Activated CD8-positive, alpha-beta memory T cell treated with anti-CD3 and anti-CD28 coated beads, Interleukin-2, amount 50 U/mL, for 4 hours (primary cell): ENCODE data around the gene NKAIN2.
"Not testable (repeated sequence)": the region's sequence is repeated elsewhere in the genome, so short reads cannot be mapped to it uniquely, and the experiment has no call there.

Source experiments
- DNase-seq: peaks from one replicate; pipeline ENCODE4 v3.0.0-alpha.2; 2020

NKAIN2 gene

DNA sequence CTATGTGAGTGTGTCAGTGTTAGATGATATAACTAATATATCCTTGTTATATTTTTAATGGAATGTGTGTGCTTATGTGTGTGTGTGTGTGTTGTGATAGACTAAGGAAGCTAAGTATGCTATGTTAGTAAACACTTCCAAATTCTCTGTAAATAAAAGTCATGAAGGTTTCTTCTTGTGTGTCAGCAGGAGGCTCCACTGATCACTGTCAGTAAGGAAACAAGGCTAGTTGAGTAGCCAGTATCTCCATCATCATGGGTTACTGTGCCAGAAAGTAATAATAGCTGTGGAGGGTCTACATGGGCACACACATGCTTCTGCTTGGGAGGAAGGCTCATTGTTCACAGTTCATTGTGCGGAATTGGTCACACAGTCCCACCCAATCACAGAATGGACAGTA, 855.8 kb downstream of the NKAIN2 start:
- DNase-seq: no peak

DNA sequence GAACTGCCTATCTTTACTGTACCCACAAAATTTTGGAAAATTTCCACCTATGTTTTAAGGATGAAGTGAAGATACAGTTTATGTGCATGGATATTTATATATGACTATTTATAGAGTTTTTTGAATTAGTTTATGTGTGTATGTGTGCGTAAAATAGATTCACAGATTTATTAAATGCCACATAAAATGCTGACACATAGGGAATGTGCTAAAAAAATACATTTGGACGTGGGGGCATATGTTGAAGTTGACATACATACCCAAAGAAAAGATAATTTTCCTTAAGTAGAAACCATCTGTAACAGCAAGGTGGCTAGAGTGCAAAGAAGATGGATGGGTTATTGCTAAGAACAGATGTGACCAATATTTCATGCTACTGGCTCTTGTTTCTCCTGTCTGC, 856.5 kb downstream of the NKAIN2 start:
- no peak for DNase-seq

DNA sequence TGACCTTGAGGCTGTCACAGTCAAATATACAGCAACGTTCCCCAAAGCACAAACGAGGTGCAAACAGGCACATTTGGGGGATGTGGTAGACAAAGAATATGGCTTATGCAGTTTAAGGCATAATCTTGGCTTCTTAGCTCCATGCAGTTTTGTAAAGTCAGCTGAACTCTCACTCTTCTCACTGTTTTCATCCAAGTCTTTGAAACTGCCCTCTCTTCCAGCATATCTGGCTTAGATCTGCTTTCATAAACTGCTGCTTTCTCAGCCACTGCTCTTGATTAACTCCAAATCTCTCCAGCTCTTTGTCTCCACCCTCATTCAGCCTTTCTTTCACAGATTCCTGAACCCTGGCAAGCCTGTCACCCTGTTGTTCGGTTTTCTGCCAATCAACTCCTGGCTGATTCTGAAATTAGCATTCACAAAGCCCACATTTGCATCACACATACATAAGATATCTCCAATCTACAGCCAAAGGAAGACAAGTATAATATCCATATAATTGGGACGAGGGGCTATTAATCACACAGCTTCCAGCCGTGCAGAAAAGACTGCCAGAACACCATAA, 857.5 kb downstream of the NKAIN2 start:
- DNase-seq: no peak

DNA sequence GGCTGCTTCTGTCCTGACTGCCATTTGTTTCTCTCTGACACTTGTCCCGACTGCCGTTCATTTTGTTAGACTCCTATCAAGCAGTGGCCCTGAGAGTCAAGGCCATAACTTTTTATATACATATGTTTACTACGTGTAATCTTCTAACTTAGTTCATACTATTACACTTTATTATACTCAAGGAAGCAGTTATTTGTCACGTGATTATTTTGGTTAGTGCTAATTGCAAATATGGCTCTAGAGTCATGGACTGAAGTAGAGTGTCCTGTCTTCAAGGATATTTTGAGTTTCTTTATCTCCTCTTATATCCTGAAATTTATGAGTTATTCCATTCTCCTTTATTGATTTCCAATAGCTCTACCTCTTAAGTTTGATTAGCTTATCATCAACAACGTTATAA, 864.4 kb downstream of the NKAIN2 start:
- DNase-seq: no peak

DNA sequence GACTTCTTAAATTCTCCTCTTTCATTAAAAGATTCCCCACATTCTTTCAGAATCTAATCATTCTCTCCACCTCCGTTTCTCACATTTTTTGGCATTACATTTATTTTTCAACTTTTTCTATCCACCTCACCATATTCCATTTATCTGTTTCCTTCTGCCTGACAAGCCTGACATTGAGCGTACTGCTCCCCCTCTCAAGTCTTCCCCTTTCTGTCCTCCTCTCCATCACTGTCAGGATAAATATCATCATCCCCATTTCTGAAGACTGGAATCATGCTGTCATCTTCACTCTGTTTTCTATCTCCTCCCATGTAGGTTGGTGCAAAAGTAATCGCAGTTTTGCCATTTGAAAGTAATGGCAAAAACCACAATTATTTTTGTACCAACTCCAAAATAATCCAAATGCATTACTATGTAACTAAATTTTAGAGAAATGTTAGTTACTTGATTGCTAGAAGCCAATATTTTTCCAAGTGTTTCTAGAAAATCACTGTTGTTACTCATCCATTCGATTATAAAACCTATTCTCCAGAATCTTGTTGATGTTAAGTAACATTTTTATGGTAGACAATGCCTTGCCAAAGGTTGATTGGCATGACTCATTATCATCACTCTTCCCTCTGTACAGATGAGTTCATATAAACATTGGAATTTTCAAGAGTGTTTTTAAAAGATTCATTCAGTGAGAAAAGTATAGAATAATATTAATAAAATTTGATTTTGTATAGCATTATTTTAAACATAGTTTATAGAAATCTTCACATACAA, 866.2 kb downstream of the NKAIN2 start:
- DNase-seq: no peak

DNA sequence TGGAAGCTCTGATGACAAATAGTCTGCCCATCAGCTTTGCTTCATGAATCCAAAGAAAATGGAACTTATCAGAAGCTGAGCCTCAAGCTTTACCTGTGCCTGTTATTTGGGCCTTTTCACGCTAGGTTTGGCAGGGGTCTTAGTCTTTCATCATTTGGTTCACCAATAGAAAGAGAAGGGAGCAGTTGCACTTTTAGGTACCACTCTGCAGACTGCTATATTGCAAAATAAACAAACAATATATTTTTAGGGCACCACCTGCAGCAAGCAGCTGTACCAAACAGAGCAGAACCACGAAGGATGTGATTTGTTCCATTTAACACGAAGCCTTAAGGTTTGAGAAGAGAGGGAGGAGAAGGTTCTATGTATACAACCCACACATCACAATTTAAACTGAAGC, 867.1 kb downstream of the NKAIN2 start:
- DNase-seq: no peak

DNA sequence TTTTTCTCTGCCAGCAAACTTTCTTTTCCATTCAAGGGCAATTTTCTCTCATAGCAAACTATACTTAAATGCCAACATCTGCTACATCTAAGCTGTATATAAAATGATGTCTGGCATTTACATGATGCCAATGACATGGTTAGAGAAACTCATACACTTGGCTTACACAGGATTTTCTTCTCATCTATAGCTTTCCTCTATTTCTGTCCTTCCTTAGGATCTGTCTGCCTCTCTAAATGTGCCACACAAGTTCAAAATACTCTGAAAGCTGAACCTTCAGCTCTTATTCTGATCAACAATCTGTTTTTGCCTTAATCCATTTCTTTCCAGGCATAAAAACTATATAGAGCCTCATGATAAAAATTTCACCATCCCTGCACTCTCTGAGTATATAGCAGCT, 867.7 kb downstream of the NKAIN2 start:
- DNase-seq: no peak

DNA sequence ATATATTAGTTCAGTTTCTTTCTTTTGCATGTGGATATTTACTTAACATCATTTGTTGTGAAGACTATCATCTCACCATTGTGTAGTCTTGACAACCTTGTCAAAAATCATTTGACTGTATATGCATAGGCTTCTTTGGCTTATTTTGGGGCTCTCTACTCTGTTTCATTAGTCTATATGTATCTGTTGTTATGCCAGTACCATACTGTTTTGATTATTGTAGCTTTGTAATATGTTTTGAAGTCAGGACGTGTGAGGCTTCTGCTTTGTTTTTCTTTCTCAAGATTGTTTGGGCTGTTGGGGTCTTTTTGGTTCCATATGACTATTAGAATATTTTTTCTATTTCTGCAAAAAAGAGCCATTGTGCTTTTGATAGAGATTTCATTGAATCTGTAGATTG, 870.4 kb downstream of the NKAIN2 start:
- no peak for DNase-seq

DNA sequence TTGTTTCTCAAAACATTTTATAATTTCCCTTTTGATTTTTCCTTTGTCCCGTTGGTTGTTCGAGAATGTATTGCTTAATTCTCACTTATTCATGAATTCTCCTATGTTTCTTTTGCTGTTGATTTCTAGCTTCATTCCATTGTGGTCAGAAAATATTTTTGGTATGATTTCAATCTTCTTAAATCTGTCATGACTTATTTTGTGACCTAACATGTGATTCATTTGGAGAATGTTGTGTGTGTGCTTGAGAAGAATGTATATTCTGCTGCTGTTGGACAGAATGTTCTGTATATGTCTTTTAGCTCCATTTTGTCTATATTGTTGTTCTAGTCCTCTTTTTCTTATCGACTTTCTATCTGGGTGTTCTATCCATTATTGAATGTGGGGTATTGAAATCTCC, 872.4 kb downstream of the NKAIN2 start:
- DNase-seq: no peak

DNA sequence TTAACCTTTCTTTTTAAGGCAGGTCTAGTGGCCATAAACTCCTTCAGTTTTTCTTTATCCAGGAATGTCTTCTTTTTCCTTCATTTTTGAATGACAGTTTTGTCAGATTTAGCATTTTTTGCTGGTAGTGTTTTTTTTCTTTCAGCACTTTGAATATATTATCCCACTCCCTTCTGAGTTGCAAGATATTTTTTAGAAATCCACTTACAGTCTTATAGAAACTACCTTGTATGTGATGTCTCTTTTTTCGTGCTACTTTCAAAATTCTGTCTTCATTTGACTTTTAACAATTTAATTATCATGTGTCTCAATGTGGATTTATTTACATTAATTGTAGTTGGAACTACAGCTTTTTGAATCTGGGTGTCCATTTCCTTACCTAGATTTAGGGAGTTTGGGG, 874.2 kb downstream of the NKAIN2 start:
- no peak for DNase-seq

DNA sequence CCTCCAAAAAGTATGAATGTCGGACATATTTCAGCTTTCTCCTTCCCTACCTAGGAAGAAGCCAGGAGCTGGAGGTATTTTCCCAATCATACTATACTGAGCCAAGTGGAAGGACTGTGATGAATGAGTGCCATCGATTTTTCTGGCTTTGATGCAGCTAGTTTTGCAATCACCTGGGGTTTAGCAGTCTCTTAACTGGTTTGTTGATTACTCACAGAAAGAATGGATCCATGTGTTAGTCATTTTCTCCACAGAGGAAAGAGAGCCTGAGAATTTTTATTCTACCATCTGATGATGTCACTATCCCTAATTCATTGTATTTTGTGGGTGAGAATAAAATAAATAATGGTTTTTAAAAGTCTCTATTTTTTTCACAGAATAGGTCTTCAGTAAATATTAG, 875.7 kb downstream of the NKAIN2 start:
- no peak for DNase-seq

DNA sequence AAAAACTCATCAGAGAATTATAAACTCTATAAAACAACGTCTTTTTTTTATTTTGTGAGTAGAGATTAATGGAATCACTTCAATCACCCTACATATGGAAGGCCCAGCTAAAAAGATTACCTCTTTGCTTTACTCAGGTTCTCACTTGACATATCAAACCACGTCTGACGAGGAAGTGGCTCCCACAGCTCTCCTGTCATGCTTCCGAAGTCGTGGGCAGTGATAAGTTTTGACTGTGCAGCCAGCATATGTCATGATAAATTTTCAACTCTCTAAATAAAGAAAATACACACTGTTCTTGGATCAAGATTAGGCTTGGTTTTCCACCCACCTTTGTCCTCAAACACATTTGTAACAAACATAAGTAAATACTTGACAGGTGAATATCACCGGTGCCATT, 879.1 kb downstream of the NKAIN2 start:
- DNase-seq: no peak

DNA sequence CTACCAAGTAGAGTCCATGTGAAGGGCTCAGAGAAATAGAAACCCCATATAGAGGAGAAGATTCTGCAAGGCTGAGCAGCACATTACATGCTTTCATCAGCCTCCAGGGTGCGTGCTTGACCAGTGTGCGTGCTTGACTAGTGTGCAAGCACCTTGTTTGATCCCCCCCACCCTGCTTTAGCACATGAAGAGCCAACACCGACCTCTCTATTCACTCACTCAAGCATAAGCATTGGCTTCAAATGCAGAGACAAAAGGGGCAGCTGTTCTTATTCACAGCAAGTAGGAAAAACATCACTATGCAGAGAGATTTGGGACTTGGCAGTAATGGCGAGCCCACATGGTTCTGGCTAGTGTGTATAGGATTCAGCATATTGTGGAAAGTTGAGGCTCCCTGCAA, 879.8 kb downstream of the NKAIN2 start:
- DNase-seq: no peak

DNA sequence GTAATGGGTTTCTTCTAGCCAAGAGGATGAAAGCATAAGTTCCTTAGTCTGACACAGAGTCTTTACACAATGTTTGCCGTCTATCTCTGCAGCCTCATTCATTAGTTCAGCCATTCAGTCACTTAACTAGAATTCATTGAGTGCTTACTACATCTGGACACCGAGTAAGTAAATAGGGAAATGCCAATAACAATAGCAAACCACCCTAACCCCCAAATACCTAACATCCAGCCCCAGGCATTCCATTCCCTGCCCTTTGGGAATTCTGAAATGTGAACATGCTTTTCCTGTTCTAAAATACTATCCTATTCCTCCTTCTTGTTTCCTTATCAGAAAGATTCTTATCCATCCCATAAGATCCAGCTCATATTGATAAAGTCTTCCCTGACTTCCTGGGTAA, 881.0 kb downstream of the NKAIN2 start:
- DNase-seq: no peak

DNA sequence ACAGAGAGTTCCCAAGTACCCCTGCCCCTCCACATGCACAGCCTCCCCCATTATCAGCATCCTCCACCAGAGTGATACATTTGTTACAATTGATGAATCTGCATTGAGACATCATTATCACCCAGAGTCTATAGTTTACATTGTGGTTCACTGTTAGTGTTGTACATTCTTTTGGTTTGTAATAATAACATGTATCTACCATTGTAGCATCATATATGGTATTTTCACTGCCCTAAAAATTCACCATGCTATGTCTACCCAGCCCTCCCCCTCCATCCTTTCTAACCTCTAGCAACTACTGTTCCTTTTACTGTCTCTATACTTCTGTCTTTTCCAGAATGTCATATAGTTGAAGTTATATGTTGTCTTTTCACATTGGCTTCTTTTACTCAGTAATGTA, 884.7 kb downstream of the NKAIN2 start:
- no peak for DNase-seq

DNA sequence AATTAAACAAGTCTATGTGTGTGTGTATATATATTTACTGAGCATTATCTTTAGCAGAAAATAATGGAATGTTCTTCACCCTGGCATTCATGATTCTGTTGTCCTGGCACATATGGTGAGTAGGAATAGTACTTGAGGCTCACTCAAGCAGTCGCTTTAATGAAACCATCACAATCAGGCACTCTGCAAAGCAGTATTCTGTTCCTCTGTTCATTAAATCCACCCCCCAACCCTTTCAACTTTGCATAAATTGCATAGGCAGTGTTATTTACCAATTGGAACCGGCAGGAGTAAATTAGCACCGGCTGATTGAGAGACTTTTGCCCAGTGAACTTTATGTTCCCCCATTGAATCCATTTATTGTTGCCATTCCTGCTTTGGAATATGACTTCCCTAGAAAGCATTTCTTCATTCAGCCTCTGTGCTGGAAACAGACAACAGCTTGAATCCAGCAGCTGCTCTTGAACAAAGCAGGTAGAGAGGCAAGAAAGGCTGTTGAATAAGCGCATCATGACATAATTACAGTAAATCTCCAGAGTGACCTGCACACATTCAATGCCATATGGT, 890.6 kb downstream of the NKAIN2 start:
- no peak for DNase-seq

DNA sequence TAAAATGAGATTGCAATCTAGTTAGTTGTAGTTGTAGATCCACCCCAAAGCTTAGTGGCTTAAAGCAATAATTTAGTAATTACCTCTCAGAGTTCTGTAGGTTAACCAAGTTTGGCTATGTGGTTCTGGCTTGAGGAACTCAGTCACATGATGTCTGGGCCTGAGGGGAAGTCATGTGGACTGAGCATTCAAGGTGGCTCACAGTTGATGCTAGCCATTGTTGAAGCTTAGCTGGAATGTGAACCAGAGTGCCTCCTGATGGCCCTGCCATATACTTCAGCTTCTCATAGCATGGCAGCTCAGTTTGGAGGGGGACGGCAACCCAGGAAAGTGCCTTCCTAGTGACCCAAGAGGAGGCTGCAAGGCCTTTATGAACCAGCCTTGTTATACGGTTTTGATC, 895.4 kb downstream of the NKAIN2 start:
- DNase-seq: no peak

DNA sequence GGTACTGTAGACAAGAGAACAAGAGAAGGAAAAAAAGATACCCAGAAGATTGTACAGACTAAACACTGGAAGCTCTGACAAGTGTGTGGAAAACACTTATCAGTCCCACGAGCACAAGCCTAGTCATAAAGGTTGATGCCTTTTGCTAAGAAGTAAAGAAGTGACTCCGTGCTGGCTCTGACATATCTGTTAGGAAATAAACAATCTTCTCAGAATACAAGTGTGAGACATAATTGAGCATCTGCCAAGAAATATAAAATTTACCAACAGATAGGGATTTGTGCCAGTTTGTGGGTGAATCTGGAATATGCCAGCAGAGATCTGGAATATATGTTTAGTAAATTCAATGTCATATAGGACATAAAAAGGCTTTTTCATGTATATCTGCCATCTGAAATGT, 899.9 kb downstream of the NKAIN2 start:
- no peak for DNase-seq

DNA sequence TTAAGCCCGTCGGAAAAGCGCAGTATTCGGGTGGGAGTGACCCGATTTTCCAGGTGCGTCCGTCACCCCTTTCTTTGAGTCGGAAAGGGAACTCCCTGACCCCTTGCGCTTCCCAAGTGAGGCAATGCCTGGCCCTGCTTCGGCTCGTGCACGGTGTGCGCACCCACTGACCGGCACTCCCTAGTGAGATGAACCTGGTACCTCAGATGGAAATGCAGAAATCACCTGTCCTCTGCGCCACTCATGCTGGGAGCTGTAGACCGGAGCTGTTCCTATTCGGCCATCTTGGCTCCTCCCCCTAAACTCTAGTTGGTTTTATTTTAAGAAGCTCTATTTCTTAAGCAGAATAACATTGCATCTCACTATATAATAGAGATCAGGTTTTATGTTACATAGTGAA, 908.9 kb downstream of the NKAIN2 start:
- not testable (repeated sequence) for DNase-seq

DNA sequence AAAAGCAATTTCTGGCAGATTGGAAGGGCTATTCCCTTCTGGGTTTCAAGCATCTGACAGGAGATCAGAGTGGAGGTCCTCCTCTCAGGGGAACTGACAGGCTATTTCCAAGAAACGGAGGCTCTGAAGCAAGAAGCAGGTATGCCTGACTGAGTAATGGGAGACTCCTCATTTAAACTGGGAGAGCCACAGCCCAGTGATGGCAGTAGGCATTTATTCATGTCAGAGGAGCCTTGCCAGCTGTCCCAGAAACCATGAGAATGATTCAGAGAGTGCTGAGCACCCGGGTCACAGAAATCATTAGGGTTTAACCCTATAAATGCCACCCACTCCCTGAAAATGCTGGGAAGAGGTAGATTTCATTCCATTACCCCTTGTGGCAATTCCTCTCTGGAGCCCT, 911.1 kb downstream of the NKAIN2 start:
- DNase-seq: no peak

DNA sequence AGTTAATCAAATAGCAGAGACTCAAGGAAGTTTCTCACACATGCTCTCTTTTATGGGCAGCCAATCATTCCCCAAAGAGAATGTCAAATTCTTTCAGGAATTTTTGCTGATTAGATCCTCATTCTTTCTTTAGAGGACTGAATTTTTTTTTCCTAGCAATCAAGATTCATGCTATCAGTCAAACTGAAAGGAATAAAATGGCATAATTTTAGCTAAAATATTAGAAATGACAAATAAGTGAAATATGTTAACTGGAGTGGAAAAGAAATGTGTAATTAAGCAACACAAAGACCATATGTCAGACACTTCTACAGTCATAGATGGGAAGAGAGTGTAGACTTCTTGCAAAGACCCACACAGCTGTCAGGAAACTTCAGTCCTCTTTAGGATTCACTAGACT, 916.2 kb downstream of the NKAIN2 start:
- DNase-seq: no peak

DNA sequence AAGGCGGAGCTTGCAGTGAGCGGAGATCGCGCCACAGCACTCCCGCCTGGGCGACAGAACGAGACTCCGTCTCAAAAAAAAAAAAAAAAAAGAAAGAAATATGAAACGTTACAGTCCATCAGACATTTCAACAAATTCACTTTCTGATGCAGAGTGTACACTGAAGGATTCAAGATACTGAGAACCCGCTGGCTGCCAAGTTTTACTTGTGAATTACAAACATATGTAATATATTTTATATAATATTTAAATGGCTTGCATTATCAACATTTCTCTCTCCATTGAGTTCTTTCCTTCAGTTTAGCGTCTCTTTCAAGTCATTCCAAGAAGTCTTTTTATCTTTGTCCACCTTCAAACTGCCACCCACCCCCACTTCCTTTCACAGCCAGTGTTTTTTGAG, 917.7 kb downstream of the NKAIN2 start:
- DNase-seq: no peak

DNA sequence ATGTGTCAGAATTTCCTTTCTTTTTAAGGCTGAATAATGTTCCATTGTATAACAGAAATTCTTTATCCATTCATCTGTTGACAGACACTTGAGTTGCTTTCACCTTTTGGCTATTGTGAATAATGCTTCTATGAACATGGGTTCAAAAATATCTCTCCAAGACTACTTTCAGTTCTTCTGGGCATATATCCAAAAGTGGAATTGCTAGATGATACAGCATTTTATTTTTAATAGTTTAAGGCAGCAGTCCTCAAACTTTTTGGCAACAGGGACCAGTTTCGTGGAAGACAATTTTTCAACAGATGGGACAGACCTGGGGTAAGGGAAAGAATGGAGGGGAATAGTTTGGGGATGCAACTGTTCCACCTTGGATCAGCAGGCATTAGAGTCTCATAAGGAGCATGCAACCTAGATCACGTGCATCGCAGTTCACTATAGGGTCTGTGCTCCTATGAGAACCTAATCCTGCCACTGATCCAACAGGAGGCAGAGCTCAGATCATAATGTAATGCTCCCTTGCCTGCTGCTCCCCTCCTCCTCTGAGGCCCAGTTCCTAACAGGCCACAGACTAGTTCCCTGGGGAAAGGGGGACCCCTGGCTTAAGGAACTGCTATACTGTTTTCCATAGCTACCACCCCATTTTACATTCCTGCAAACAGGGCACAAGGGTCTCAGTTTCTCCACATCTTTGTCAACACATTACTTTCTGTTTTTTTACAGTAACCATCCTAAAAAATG, 918.6 kb downstream of the NKAIN2 start:
- no peak for DNase-seq

DNA sequence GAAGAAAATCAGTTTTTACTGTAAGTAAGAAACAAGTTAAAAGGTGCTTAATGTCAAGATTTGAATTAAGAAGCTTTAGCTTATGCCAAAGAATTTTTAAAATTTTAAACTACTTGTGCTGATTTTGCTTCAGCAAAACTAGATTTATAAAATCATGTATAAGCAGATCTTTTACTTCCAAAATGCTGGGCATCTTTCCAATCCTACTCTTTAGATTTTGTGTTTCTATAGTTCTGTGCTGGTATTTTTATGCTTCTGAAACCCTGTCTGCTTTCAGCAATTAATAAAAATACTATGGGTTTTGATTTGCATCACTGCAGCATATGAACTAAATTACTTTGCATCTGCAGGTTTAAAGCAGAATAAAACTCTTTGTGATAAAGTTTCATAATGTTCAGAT, 920.0 kb downstream of the NKAIN2 start:
- no peak for DNase-seq
